Suprapubic skin (tissue), 4 donors: ENCODE data around the gene METAP1.

ENCODE experiments used
- CTCF ChIP-seq, 2 donors: fragments of 200-600 bp in 1 of 2; fragments of 450-650 bp in 1 of 2; sonication (generic) in 1 of 2; IDR thresholded peaks; one replicate each; pipeline ENCODE4 v1.5.1; 2016 to 2019; ENCODE audit warnings: antibody characterized with exemption in 2 of 2, mild to moderate bottlenecking in 1 of 2, moderate library complexity in 1 of 2
- POLR2A ChIP-seq, 2 donors: fragments of 450-650 bp; IDR thresholded peaks; one replicate each; pipeline ENCODE4 v1.6.1; 2017; ENCODE audit warnings: antibody characterized with exemption in 2 of 2, mild to moderate bottlenecking in 2 of 2, moderate library complexity in 2 of 2
- POLR2AphosphoS5 ChIP-seq, 3 donors: sonication (generic); formaldehyde crosslinking; IDR thresholded peaks; one replicate each; pipeline ENCODE4 v1.6.1; 2017; ENCODE audit warnings: antibody characterized with exemption in 3 of 3

- no peak for TF ChIP-seq POLR2A (IDR thresholded peaks at IDR 0.05)
- no peak for TF ChIP-seq CTCF (IDR thresholded peaks at IDR 0.05)
- TF ChIP-seq POLR2AphosphoS5 (IDR thresholded peaks at IDR 0.05) = no peak
These were observed 32.7 kb downstream of the METAP1 start for GRCh38 chr4:99028187-99028586.
